HG03060 (cell line): Measurements from ENCODE around the gene CHM.

ENCODE experiments used
- ATAC-seq: cut with Tn5 transposase; IDR thresholded peaks from one replicate; pipeline ENCODE4 v1.9.1; 2021; ENCODE audit warnings: low read depth, moderate number of reproducible peaks; ENCODE audit not compliant: unreplicated experiment

CHM gene

GRCh38 chrX:85914431-85914830 is 132.9 kb downstream of the CHM start:
- no peak for ATAC-seq

- no peak for ATAC-seq
Measured at GRCh38 chrX:85907316-85907715, 140.0 kb downstream of the CHM start.

GRCh38 chrX:85906399-85906798 is 141.0 kb downstream of the CHM start:
- ATAC-seq: no peak

GRCh38 chrX:85905851-85906250 is 141.5 kb downstream of the CHM start:
- ATAC-seq: no peak

- ATAC-seq: no peak
Measured at GRCh38 chrX:85903692-85904471, 143.5 kb downstream of the CHM start.

GRCh38 chrX:85897362-85898126 is 149.8 kb downstream of the CHM start:
- no peak for ATAC-seq

- no peak for ATAC-seq
Measured at GRCh38 chrX:85882601-85883000, 164.8 kb downstream of the CHM start.

- ATAC-seq: no peak
Measured at GRCh38 chrX:85870585-85870984, 176.8 kb downstream of the CHM start.

GRCh38 chrX:85865324-85865723 is 182.0 kb downstream of the CHM start:
- no peak for ATAC-seq

GRCh38 chrX:85859426-85859825 is 187.9 kb downstream of the CHM start:
- no peak for ATAC-seq

- ATAC-seq: no peak
Measured at GRCh38 chrX:85851418-85851817, 195.9 kb downstream of the CHM start.

- no peak for ATAC-seq
Measured at GRCh38 chrX:85836868-85837267, 210.5 kb downstream of the CHM start.

- ATAC-seq: no peak
Measured at GRCh38 chrX:85828771-85829170, 218.6 kb downstream of the CHM start.

GRCh38 chrX:85815203-85815751 is 232.1 kb downstream of the CHM start:
- ATAC-seq: no peak
